HG03558 (cell line): Measurements from ENCODE around the gene SLC2A1.

Experiments
- ATAC-seq: cut with Tn5 transposase; IDR thresholded peaks from one replicate; pipeline ENCODE4 v1.9.1; 2021; ENCODE audit warnings: moderate number of reproducible peaks; ENCODE audit not compliant: unreplicated experiment; ENCODE audit errors: extremely low read depth

Gene SLC2A1

DNA sequence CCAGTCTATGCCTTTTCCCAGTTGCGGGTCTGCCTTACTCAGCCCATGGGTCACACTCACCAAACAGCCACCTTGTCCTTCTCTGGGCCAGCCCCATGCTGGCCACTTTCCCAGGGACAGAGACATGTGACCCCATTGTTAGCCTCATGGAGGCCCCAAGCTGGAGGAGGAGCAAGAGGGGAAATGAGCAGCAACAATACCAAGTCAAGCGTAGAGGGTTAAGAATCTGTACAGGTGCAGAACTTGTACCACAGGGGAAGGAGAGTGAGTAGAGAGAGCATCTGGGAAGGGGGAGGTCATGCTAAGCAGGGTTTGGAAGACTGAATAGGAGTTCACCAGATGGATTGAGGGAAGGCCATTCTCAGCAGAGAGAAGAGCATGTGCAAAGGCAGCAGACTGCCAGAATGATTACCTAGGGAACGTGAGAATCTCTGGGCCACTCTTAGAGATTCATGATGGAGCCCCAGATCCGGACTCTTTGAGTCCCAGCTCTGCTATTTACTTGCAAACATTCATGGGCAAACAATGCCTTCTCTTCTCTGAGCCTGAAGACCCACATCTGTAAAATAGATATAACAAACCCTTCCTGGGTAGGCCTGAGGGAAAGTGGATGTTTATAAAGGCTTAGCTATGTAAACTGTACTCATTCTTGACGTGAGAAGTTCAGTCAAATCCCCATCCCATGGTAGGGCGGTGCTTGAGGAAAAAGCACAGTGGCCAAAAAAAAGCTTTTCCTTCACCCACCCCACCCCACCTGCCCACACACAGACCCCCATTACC, 2.8 kb upstream of the SLC2A1 start:
- no peak for ATAC-seq

DNA sequence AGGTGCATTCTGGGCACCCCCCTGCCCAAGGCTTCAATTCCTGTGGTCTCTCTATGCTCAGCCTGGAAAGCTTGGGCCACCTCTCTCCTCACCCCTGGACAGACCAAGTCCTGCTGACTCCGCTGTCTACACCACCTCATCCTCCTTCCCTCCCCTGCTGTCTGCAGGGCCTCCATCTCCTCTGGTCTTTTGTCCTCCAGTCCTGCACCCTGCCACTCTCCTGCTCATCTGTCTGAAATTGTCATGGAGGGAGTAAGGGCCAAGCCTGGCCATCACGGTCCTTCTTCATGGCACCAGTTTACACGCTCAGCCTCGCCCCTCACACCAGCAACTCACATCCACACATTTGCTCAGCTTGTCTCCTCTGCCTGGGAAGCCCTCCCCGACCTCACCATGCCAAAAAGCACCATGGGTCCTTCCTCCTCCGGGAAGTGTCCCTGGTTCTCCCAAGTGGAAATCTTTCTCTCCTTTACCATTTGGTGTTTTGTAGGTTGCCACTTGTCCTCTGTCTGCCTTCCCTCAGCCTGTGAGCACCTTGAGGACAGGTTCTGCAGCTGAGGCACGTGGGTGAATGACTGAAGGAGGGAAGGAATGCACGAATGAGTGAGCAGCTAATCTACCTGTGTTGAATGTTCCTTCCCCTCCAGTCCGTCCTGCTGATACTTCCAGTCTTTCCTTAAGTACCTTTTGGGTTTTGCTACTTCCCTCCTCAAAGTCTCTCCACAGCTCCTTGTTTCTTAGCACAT, 2.1 kb upstream of the SLC2A1 start:
- no peak for ATAC-seq

DNA sequence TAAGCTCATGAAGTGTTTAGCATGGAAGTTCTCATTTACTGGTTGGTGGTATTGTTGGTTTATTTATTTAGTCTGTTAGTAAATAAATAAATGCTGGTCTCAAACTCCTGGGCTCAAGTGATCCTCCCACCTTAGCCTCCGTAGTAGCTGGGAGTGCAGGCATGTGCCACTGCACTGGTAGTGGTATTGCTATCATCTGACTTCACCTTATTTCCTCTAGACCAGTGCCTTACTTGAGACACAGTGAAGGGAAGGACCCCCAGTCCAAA, 1.4 kb upstream of the SLC2A1 start:
- no peak for ATAC-seq

DNA sequence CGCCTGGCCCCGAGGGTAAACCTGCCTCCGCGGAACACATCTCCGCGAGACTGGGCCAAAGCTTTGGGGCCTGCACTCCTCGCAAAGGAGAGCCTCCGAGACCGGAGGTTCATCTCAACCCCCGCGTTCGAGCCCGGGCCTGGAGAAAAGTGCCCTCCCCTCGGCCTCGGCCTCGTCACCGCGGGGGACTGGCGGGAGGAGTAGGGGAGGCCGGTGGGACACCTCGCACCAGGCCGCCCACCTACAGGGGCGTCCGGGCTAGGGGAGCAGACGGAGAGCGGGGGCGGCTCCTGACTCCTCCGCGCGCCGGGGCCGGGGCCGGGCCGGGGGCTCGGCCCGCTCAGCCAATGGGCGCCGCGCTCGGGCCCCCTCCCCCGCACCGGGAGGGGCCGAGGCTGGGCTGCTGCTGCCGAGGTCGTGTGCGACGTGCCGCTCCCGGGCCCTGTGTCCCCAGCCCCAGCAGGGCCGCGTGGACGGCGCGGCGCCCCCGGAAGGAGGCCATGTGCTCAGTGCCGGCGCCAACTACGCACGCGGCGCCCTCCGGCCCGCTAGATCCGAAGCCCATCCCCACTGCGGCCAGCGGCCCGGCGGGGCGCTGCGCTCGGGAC, 684 bp downstream of the SLC2A1 start:
- ATAC-seq: peak; percentile 38

DNA sequence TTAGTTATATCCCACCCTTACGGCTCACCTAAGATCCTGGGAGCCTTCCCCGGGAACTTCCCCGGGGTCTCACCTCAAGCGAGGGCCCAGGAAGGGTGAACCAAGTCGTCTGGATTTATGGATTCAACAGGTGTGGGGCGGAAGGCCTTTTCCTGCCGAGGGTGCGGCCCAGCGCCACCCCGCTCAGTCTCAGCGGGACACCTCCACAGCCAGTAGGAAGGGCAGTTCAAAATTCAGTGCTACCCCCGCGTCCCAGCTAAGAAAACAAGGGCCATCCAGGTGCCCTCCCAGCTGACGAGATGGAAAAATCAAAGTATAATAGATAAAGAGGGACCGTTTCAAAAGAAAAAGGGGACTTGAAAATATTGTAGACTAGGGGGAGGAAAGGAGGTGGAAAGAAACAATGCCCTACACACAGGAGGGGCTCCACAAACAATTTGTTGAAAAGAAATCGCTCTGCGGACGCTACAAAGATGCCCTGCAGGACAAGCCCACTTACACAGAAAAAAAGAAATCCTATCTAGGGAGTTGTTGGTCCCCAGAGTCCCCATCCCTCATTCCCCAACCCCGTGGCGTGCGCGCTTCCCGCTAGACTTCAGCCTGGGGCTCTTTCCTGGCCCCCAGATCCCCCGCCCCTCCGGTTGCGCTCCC, 1.3 kb downstream of the SLC2A1 start:
- ATAC-seq: no peak

DNA sequence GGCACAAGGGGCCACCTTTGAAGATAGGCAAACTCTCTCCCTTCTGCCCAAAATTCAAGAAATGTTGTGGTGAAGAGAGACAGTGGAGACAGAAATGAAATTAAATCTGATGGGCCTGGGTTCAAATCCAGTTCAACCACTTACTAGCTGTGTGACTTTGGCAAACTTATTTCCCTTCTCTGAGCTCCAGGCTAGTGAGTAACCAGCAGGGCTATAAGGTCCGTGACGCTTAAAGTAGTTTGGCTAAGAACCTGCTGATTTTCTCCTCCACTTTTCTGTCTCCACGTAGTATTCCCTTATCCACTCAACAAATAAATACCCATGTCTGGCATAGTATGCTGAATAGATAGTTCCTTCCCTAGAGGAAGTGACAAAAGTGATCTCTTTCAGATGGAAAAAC, 1.9 kb downstream of the SLC2A1 start:
- ATAC-seq: no peak

DNA sequence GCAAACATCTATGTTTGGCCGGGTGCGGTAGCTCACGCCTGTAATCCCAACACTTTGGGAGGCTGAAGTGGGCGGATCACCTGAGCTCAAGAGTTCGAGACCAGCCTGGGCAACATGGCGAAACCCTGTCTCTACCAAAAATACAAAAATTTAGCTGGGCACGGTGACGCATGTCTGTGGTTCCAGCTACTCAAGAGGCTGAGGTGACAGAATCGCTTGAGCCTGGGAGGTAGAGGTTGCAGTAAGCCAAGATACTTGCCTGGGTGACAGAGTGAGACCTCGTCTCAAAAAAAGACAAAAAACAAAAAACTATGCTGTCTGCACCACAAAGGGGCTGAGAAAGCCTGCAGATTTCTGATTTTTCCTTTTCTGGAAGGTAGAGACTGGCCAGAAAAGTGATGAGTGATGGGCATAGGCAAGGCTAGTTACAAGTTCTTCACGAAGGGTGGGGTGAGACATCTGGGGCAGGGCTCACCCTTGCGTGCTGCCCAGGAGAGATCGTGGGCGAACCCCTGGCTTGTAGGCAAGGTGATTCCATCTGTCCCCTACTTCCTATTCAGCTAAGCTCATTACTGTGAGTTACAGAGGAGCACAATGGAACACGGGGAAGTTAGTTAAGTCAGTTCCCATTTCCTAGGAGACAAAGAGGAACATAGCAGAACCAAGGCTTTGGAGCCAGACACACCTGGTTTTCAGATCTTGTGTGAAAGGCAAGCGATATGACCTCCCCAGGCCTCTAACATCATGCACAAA, 3.2 kb downstream of the SLC2A1 start:
- ATAC-seq: no peak

DNA sequence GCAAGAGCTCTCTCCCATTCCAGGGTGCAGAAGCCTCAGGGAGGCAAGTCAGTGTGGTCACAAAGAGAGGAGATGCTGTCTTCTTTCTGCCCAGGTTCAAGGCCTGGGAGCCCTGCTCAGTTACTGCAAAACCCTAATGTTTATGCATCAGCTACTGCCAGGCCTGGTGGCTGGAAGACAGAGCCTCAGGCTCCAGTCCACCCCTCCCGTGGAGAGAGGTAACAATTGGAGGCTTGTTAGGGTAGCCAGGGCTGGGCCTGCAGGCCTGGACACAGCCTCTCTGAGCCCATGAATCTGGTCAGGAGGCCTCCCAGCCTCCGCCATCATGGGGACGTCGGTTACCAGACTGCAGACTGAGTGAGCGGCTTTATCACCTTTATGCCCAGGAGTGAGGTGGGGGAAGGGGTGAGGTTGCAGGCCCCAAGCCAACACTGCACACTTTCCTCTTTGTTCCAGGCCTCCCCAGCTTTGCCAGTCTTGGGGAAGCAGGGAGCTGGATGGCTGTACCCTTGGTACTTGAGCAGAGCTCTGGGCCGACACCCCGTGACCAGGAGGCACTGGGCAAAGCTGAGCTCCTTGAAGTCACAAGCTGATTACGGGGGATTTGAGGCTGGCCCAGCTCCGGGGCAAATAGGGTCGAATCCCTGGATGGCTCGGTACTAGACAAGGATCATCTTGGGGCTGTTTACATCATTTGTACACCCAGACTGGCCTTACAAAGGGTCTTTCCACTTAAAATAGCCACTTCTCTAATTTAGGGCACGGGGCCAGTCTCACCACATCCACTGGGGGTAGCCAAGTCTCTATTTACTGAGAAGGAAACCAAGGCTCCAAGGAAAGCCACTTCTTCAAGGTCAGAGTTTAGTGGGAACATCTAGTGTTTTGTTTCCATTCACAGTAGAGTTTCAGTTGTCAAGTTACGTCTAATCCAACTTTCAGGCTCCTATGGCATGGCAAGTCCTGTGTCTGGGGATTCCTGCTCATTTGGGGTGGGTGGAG, 5.2 kb downstream of the SLC2A1 start:
- ATAC-seq: no peak

DNA sequence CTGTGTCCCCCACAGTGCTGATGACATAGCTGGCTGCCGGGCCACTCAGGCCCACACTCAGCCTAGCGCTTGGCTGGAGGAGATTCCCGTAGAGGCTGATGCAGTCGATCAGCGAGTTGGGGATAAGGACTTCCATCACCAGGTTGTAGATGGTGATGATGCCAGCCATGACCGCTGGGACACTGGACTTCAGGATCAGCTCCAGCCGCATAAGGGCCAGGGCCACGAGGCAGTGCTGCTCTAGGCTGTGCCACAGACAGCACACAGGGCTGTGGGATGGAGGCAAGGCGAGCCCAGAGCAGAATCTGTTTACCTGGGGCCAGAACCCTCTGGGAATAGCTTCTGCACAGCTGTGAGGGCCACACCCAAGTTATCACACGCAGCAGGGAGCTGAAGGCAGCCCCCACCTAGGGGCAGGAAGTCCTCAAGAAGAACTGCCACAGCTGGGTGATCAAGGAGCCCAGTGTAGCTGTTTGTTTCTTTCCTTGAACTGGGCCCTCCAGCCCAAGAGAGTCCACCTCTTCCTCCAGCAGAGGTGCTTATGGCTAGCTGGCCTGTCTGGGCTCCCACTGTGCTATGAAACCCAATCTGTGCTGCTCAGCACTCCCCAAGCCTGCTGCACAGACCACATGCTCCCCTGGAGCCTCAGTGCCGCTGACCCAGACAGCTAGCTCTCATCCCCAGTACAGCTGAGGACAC, 6.2 kb downstream of the SLC2A1 start:
- ATAC-seq: no peak

DNA sequence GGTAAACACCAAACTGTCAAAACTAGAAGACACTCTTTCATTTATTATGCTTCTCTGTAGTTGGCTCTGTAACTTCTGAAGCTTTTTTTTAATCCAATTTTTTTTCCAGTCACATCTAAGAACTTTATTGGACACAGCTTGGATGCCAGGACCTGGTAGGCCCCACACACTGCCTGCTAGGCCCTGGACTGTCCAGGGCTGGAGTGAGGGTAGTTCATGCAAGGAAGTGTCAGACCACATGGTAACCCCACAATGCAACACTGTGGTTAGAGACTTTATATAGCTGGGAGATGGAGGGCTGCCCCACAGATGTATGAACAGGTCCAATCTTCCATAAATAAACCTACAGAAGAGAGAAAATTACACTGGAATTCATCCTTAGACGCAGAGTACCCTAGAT, 7.1 kb downstream of the SLC2A1 start:
- no peak for ATAC-seq

DNA sequence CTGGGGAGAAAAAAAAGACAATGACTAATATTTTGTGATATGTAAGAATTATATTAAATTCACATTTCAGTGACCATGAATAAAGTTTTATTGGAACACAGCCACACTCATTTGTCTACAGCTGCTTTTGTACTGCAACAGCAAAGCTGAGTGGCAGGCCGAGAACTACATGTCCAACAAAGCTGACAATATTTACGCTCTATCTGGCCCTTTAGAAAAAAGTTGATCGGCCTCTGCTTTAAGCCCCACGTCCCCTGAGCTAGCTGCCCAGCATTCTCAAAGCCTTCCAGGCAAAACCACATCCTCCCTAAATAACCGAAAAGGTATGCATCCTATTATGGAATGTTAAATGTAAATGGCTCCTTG, 8.6 kb downstream of the SLC2A1 start:
- no peak for ATAC-seq

DNA sequence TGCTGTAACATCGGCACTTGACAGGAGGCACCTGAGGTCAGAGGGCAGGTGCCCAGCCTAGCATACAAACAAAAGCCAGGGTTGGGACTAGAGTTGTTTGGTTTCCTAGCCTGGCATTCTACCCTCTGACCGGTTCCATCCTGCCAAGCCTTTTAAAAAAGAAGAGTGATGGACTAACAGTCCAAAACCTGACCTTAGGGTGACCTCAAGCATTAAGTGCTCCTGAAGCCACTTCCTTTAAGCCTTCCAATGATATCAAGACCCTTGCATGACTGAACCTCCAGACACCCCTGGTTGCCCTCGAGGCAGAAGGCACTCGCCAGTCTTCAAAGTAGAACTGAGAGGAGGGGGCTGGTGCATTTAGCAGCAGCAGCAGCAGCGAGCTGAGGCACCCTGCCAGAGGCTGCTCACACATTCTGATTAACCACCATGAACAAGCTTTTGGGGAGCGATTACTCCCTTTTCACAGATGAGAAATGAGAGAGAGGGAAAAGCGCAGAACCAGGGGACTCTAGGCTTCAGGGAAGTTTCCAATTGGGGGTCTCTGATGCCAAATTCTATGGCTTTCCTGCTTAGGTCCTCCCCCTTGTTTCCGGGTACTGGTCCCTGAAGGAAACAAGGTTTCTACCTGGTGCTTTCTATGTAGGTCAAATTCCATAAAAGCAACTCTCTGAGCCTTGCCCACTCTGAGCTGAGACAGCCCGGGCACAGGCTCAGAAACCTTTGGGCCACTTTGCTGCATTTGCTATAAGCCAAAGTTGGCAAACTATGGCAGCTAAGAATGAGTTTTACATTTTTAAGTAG, 9.2 kb downstream of the SLC2A1 start:
- no peak for ATAC-seq

DNA sequence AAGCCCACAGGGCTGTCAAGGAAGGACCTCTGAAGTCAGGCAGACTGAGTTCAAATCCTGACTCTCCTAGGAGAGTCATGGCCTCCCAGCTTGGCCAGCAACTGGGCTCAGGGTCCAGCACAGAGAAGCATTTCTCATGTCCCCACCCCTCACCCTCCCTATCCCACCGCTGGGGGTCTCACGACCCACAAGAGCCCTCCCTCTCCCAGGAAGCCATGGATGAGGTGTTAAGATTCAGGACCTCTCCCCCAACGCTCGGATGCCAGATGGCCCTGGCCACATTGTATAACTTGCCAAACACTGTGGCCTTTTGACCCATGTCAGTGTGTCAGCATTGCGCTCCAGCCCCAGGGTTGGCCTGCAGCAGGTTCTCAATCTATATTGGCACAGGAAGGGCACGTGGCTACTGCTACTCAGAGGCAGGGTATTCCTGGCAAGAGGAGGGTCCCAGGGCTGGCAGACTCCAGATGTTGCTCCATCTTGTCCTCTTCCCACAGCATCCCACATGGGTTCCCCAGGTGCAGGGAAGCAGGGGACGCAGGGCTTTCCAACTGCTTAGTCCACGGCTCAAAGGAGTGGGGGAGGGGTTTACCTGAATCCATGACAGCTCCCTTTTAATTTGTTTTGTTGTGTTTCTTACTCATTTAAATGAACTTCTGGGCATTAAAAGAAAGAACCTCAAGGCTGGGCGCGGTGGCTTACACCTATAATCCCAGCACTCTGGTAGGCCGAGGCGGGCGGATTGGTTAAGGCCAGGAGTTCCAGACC, 10.5 kb downstream of the SLC2A1 start:
- ATAC-seq: no peak

DNA sequence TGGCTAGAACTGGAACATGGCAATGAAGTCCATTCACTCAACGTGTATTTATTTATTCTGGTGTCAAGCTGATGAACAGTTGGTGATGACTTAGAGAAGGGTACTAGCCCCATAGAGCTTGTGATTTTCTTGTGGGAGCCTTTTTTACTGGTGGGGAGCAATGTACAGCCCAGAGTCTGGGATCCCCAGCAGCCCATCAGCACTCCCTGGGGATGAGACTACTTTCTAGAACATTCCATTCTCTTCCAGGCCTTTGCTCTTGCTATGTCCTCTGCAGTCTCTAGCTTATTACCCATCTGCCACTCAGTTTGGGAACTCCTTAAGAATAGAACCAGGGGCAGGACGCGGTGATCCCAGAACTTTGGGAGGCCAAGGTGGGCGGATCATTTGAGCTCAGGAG, 11.6 kb downstream of the SLC2A1 start:
- ATAC-seq: no peak

DNA sequence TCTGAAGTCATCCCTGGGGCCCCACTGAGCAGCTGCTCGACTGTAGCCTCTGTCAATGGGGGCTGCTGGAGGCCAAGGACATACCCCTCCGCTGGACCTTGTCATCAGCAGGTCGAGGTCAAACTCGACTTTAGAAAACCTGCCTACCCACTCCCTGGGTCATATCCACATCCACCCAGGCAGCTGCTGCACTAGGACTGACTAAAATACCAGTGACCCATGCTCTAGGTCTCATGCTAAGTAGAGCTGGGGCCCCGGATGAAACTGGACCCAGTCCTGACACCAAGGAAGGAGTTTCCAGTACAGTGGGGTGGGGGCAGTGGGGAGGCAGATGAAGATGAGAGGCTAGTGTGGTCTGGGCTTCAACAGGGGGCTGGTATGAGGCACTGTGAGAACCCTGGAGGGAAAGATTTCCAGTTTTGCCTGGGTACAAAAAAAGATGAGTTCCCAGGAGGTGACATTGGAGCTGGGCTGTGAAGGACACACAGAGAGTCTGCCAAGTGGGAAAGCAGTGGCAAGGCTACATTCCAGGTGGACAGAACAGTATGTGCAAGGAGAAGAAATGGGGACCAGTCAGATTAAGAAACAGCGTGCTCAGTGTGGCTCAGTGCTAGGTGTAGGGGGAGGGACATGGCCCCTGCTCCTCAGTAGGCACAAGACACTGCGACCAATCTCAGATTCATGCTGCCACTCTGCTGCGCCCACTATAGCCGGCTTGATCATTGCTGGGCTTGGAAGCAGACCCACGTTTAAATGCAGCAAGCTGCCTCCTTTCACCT, 12.4 kb downstream of the SLC2A1 start:
- no peak for ATAC-seq

DNA sequence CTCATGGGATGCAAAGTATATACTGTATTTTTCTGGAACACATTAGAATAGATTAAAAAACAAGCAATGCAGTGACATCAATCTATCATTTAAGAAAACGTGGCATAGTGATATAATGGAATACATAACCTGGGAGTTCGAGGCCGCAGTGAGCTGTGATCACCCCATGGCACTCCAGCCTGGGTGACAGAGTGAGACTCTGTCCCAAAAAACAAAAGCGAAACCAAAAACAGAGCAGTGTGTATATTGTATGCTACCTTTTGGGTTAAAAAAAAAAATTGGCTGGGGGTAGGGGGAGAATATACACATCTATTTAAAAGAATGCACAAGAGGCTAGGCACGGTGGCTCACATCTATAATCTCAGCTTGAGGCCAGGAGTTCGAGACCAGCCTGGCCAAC, 13.5 kb downstream of the SLC2A1 start:
- ATAC-seq: no peak
